ENCODE results near the gene REC114. TPM values are rescaled to one million over a fixed set of nuclear protein-coding genes. Genes with fewer than 3 reads are reported as not detected.

REC114 gene
- total and polyA plus RNA-seq, 12 donors: 0.28 to 0.62 (median 0.44) TPM; not detected in 8

GRCh38 chr15:73601451-73602445 lies 158.8 kb downstream of the REC114 start:
- Histone ChIP-seq H3K27ac (peak overlapping the region in 9 of 10 donors; percentile 54 to 87 (median 73)), H3K4me3 (no peak overlapping the region), H3K4me1 (peaks cover 17 to 100% (median 84%) of the 10 kb centered on the region in 9 donors), H3K9me3 (peaks cover 0 to 4% (median 0%) of the 10 kb centered on the region in 11 donors), H3K27me3 (no peaks in the 10 kb centered on the region), H3K36me3 (no peaks in the 10 kb centered on the region)
- TF ChIP-seq CTCF (IDR thresholded peaks at IDR 0.05): no peak
- ATAC-seq: peak; percentile 27 to 73 (median 62)
- DNase-seq: peak in 1 of 2 donors; percentile 70
- 28 to 29% methylated on average over 7 of the region's 7 CpGs for WGBS, 2 donors
- intact Hi-C loops (cut with DNase I): no loop called here

GRCh38 chr15:73602446-73602843 lies 159.5 kb downstream of the REC114 start:
- Histone ChIP-seq H3K9me3 (peaks cover 0 to 8% (median 0%) of the 10 kb centered on the region in 11 donors), H3K27ac (peak overlapping the region in 9 of 10 donors; percentile 54 to 87 (median 73)), H3K4me3 (no peak overlapping the region), H3K36me3 (no peaks in the 10 kb centered on the region), H3K4me1 (peaks cover 14 to 100% (median 84%) of the 10 kb centered on the region in 9 donors), H3K27me3 (no peaks in the 10 kb centered on the region)
- WGBS, 2 donors: 2 to 3% methylated on average over 1 of the region's 1 CpG
- peak in 4 of 8 donors; percentile 8 to 18 (median 12) for ATAC-seq
- TF ChIP-seq CTCF (IDR thresholded peaks at IDR 0.05): no peak
- intact Hi-C loops (cut with DNase I): no loop called here
- no peak for DNase-seq

GRCh38 chr15:73602992-73603391 lies 160.0 kb downstream of the REC114 start:
- Histone ChIP-seq H3K4me1 (peaks cover 14 to 100% (median 80%) of the 10 kb centered on the region in 9 donors), H3K4me3 (no peak overlapping the region), H3K27ac (peak overlapping the region in 9 of 10 donors; percentile 2 to 87 (median 73)), H3K27me3 (no peaks in the 10 kb centered on the region), H3K9me3 (peaks cover 0 to 8% (median 0%) of the 10 kb centered on the region in 11 donors), H3K36me3 (no peaks in the 10 kb centered on the region)
- intact Hi-C loops (cut with DNase I): no loop called here
- TF ChIP-seq CTCF (IDR thresholded peaks at IDR 0.05): no peak
- WGBS, 2 donors: 41 to 57% methylated on average over 2 of the region's 2 CpGs
- ATAC-seq: peak in 7 of 8 donors; percentile 37 to 79 (median 58)
- no peak for DNase-seq

GRCh38 chr15:73604477-73604876 lies 161.5 kb downstream of the REC114 start:
- H3K27me3 ChIP-seq: no peaks in the 10 kb centered on the region
- ATAC-seq (no peak), DNase-seq (no peak)
- no peak overlapping the region for H3K27ac ChIP-seq
- no peaks in the 10 kb centered on the region for H3K36me3 ChIP-seq
- H3K4me1 ChIP-seq: peaks cover 7 to 100% (median 79%) of the 10 kb centered on the region in 9 donors
- TF ChIP-seq CTCF (IDR thresholded peaks at IDR 0.05): no peak
- intact Hi-C loops (cut with DNase I): no loop called here
- no peak overlapping the region for H3K4me3 ChIP-seq
- H3K9me3 ChIP-seq: peaks cover 0 to 8% (median 0%) of the 10 kb centered on the region in 11 donors
- WGBS, 2 donors: 97 to 98% methylated on average over 1 of the region's 1 CpG
